H1 (cell line): ENCODE data around the gene VWA5B2. TPM values are rescaled to one million over a fixed set of nuclear protein-coding genes. Genes with fewer than 3 reads are reported as not detected.

ENCODE experiments used
- CTCF ChIA-PET: fragments of 300-600 bp; sonication (Branson Sonifier 250); formaldehyde crosslinking; loops from one replicate; lab custom pipeline; 2021; ENCODE audit not compliant: partially characterized antibody; lab: Charles Lee
- POLR2A ChIA-PET: fragments of 300-600 bp; sonication (Branson Sonifier 250); formaldehyde crosslinking; loops from one replicate; lab custom pipeline; 2021; ENCODE audit warnings: inconsistent platforms; ENCODE audit not compliant: partially characterized antibody; lab: Charles Lee
- DNase-seq, 2 experiments: peaks; one replicate each; pipeline versions ENCODE4 v3.0.0 to v3.0.0-alpha.2; 2010 to 2022; ENCODE audit warnings: low spot score in 2 of 2, low read depth in 1 of 2, mixed read lengths in 1 of 2
- FAIRE-seq: peaks from 2 replicates; lab custom pipeline; 2011; peaks lifted over from hg19 to GRCh38; lab: Jason Lieb, UNC
- H2AFZ ChIP-seq: 2 replicates; pipeline ENCODE4 v1.8.1; 2012; ENCODE audit warnings: low read length, inconsistent platforms
- H2AK5ac ChIP-seq: 2 replicates; pipeline ENCODE4 v1.6.1; 2013; ENCODE audit warnings: low read depth, low read length
- H2BK120ac ChIP-seq: replicated peaks from 2 replicates; pipeline ENCODE3; 2013; ENCODE audit warnings: low read depth, low read length, inconsistent platforms
- H2BK12ac ChIP-seq: 2 replicates; pipeline ENCODE4 v1.6.1; 2013; ENCODE audit warnings: low read depth, low read length
- H2BK15ac ChIP-seq: 2 replicates; pipeline ENCODE4 v1.6.1; 2013; ENCODE audit warnings: low read length
- H2BK20ac ChIP-seq: 2 replicates; pipeline ENCODE4 v1.6.1; 2013; ENCODE audit warnings: low read length
- H2BK5ac ChIP-seq: 2 replicates; pipeline ENCODE4 v1.6.1; 2013; ENCODE audit warnings: low read depth, low read length
- H3K14ac ChIP-seq: 2 replicates; pipeline ENCODE4 v1.6.1; 2013; ENCODE audit warnings: inconsistent platforms; ENCODE audit not compliant: insufficient read length
- H3K18ac ChIP-seq: 2 replicates; pipeline ENCODE4 v1.6.1; 2013; ENCODE audit warnings: low read length; ENCODE audit errors: extremely low read depth
- H3K23ac ChIP-seq: 2 replicates; pipeline ENCODE4 v1.6.1; 2013; ENCODE audit warnings: inconsistent platforms; ENCODE audit not compliant: insufficient read length
- H3K23me2 ChIP-seq: 2 replicates; pipeline ENCODE4 v1.6.1; 2013; ENCODE audit warnings: low read depth, low read length
- H3K27ac ChIP-seq: 2 replicates; pipeline ENCODE4 v1.6.1; 2011; ENCODE audit warnings: low read depth, low read length, inconsistent platforms
- H3K27me3 ChIP-seq, 4 experiments: replicated peaks in 1 of 4; 1 replicate in 1 of 4; 2 replicates in 3 of 4; pipeline versions ENCODE4 v1.6.1 to v1.8.1; 2011 to 2013; ENCODE audit warnings: low read length in 3 of 4, mild to moderate bottlenecking in 3 of 4, inconsistent platforms in 2 of 4, mixed read lengths in 2 of 4, moderate library complexity in 1 of 4; ENCODE audit not compliant: control insufficient read depth in 3 of 4, insufficient read depth in 3 of 4; ENCODE audit errors: extremely low read depth in 1 of 4
- H3K36me3 ChIP-seq, 4 experiments: 2 replicates each; pipeline versions ENCODE4 v1.6.1 to v1.8.1; 2011 to 2013; ENCODE audit warnings: mild to moderate bottlenecking in 4 of 4, low read length in 3 of 4, moderate library complexity in 2 of 4, control low read depth in 1 of 4, inconsistent platforms in 1 of 4; ENCODE audit not compliant: insufficient read depth in 4 of 4, control insufficient read depth in 2 of 4
- H3K4ac ChIP-seq: replicated peaks from 2 replicates; pipeline ENCODE3; 2013; ENCODE audit warnings: low read length, low read depth, mixed read lengths, inconsistent platforms; ENCODE audit not compliant: insufficient read length
- H3K4me1 ChIP-seq, 4 experiments: replicated peaks in 1 of 4; 1 replicate in 1 of 4; 2 replicates in 3 of 4; pipeline versions ENCODE4 v1.6.1 to v1.8.1; 2011 to 2013; ENCODE audit warnings: low read length in 3 of 4, inconsistent platforms in 2 of 4, mixed read lengths in 1 of 4; ENCODE audit not compliant: insufficient read depth in 4 of 4, control insufficient read depth in 3 of 4
- H3K4me2 ChIP-seq, 2 experiments: 2 replicates each; pipeline versions ENCODE4 v1.6.1 to v1.8.1; 2011 to 2013; ENCODE audit warnings: low read depth in 2 of 2, low read length in 2 of 2, control low read depth in 1 of 2, inconsistent platforms in 1 of 2, mild to moderate bottlenecking in 1 of 2; ENCODE audit not compliant: insufficient read depth in 1 of 2
- H3K4me3 ChIP-seq, 4 experiments: fragments of 200-600, 300-600 bp in 1 of 4; sonication (generic), shearing (Covaris generic), sonication (Bioruptor Twin) in 1 of 4; 2 replicates each; pipeline versions ENCODE4 v1.5.1 to v1.8.1; 2011 to 2016; ENCODE audit warnings: low read length in 4 of 4, low read depth in 3 of 4, control low read depth in 2 of 4, inconsistent platforms in 2 of 4, mild to moderate bottlenecking in 2 of 4, mixed read lengths in 1 of 4, moderate library complexity in 1 of 4; ENCODE audit not compliant: insufficient read depth in 2 of 4; ENCODE audit errors: extremely low read depth in 1 of 4
- H3K56ac ChIP-seq: replicated peaks from 2 replicates; pipeline ENCODE3; 2013; ENCODE audit warnings: low read depth, mild to moderate bottlenecking, mixed read lengths, low read length, inconsistent platforms; ENCODE audit not compliant: insufficient read length
- H3K79me1 ChIP-seq: 2 replicates; pipeline ENCODE4 v1.6.1; 2013; ENCODE audit warnings: low read depth, low read length, control low read depth
- H3K79me2 ChIP-seq, 2 experiments: 2 replicates each; pipeline versions ENCODE4 v1.6.1 to v1.8.1; 2012 to 2013; ENCODE audit warnings: low read length in 2 of 2, mild to moderate bottlenecking in 2 of 2, inconsistent platforms in 1 of 2; ENCODE audit not compliant: insufficient read depth in 2 of 2, control insufficient read depth in 1 of 2
- H3K9ac ChIP-seq, 4 experiments: replicated peaks in 1 of 4; 1 replicate in 1 of 4; 2 replicates in 3 of 4; pipeline versions ENCODE4 v1.6.1 to v1.8.1; 2011 to 2013; ENCODE audit warnings: low read depth in 3 of 4, low read length in 3 of 4, control low read depth in 2 of 4, mild to moderate bottlenecking in 2 of 4, moderate library complexity in 2 of 4, inconsistent platforms in 1 of 4; ENCODE audit errors: extremely low read depth in 1 of 4
- H3K9me3 ChIP-seq, 2 experiments: 2 replicates each; pipeline versions ENCODE4 v1.6.1 to v1.8.1; 2012 to 2013; ENCODE audit warnings: mild to moderate bottlenecking in 2 of 2, moderate library complexity in 2 of 2, control low read depth in 1 of 2, inconsistent platforms in 1 of 2, low read depth in 1 of 2, low read length in 1 of 2, mixed read lengths in 1 of 2; ENCODE audit not compliant: insufficient read depth in 2 of 2
- H4K20me1 ChIP-seq, 2 experiments: replicated peaks in 1 of 2; 2 replicates each; pipeline versions ENCODE3 to v1.8.1; 2011 to 2013; ENCODE audit warnings: inconsistent platforms in 2 of 2, low read length in 2 of 2, mild to moderate bottlenecking in 1 of 2; ENCODE audit not compliant: insufficient read depth in 2 of 2, control insufficient read depth in 1 of 2
- H4K5ac ChIP-seq: 2 replicates; pipeline ENCODE4 v1.6.1; 2013; ENCODE audit warnings: low read length, low read depth, mixed read lengths, inconsistent platforms; ENCODE audit not compliant: insufficient read length
- H4K8ac ChIP-seq: 2 replicates; pipeline ENCODE4 v1.8.0; 2013; ENCODE audit warnings: mild to moderate bottlenecking, moderate library complexity, low read length, inconsistent platforms; ENCODE audit not compliant: insufficient read depth; ENCODE audit errors: extremely low read depth
- H4K91ac ChIP-seq: replicated peaks from 2 replicates; pipeline ENCODE3; 2013; ENCODE audit warnings: low read length, mixed read lengths, inconsistent platforms; ENCODE audit not compliant: insufficient read length
- BACH1 ChIP-seq: IDR thresholded peaks from 2 replicates; pipeline ENCODE4 v1.6.1; 2012; ENCODE audit warnings: low read length, improper control_type of control experiment
- EGR1 ChIP-seq: IDR thresholded peaks from 2 replicates; pipeline ENCODE4 v1.6.1; 2011; ENCODE audit warnings: low read depth, low read length, borderline replicate concordance
- JUN ChIP-seq: IDR thresholded peaks from 2 replicates; pipeline ENCODE4 v1.6.1; 2011; ENCODE audit warnings: low read depth, mild to moderate bottlenecking, improper control_type of control experiment, low read length
- RXRA ChIP-seq: IDR thresholded peaks from 2 replicates; pipeline ENCODE4 v1.6.1; 2011; ENCODE audit warnings: low read depth, mild to moderate bottlenecking, low read length, moderate library complexity; ENCODE audit not compliant: insufficient read depth
- SP1 ChIP-seq: IDR thresholded peaks from 2 replicates; pipeline ENCODE4 v1.6.1; 2011; ENCODE audit warnings: low read depth, low read length
- SP4 ChIP-seq: IDR thresholded peaks from 2 replicates; pipeline ENCODE4 v1.6.1; 2012; ENCODE audit warnings: low read length, inconsistent platforms
- TAF1 ChIP-seq: IDR thresholded peaks from 2 replicates; pipeline ENCODE4 v1.6.1; 2011; ENCODE audit warnings: mild to moderate bottlenecking, low read depth, low read length
- TCF12 ChIP-seq: IDR thresholded peaks from 2 replicates; pipeline ENCODE4 v1.6.1; 2011; ENCODE audit warnings: low read depth, mild to moderate bottlenecking, low read length
- USF2 ChIP-seq: IDR thresholded peaks from 2 replicates; pipeline ENCODE4 v1.6.1; 2011; ENCODE audit warnings: low read length, improper control_type of control experiment
- WGBS, 2 experiments: shearing (Covaris generic) in 1 of 2; methylation state at CpG; one replicate each; pipeline versions ENCODE4 v1.1.6 to v1.1.7; 2013 to 2015; ENCODE audit warnings: low lambda C conversion rate in 2 of 2, mixed read lengths in 2 of 2, inconsistent platforms in 1 of 2, low coverage in 1 of 2, missing lambda C conversion rate in 1 of 2; ENCODE audit not compliant: insufficient replicate concordance in 2 of 2, insufficient coverage in 1 of 2, insufficient read length in 1 of 2; ENCODE audit errors: extremely low coverage in 1 of 2, missing lambda C conversion rate in 1 of 2; 5-methylcytosine and 5-hydroxymethylcytosine counted together
- polyA plus RNA-seq, 7 experiments: library from polyadenylated mRNA; depleted of rRNA in 3 of 7; stranded (reverse) in 5 of 7; unstranded in 2 of 7; fragments of >200 nt in 5 of 7; fragments of 200-250 nt in 2 of 7; gene quantifications; 1 replicate in 5 of 7; 2 replicates in 1 of 7; 4 replicates in 1 of 7; pipeline versions ENCODE4 v1.2.1 to v1.2.3, GENCODE V29; 2011 to 2013; ENCODE audit warnings: missing spikeins in 2 of 7, mixed read lengths in 2 of 7
- total RNA-seq: library from RNA; stranded (reverse); fragmentation: NEBNext Ultra II Directional; extraction: Animal tissue kit (Norgen Biotek cat#: 25700); gene quantifications from 2 replicates; pipeline ENCODE4 v1.2.1, GENCODE V29; 2021

VWA5B2 gene
- total and polyA plus RNA-seq, 2 of the 8 experiments (the other 6 are each of a cell fraction or from before 2014, with no cell fraction given): 0.53 to 0.56 TPM

GRCh38 chr3:184238246-184238818, 8.9 kb downstream of the VWA5B2 start:
- Histone ChIP-seq H3K9me3 (no peaks in the 10 kb centered on the region), H3K36me3 (peaks cover 2 to 12% (median 6%) of the 10 kb centered on the region in 4 experiments; a peak in 4 of 8 replicates), H3K27me3 (peaks cover 0 to 3% (median 0%) of the 10 kb centered on the region in 4 experiments; a peak in 3 of 7 replicates), H2BK12ac (no peak overlapping the region), H3K23me2 (no peaks in the 10 kb centered on the region; the same call in 1 of the 2 replicates), H4K91ac (no peak overlapping the region), H3K18ac (no peak overlapping the region), H2BK5ac (no peak overlapping the region), H3K14ac (no peak overlapping the region), H3K79me2 (no peaks in the 10 kb centered on the region)
- TF ChIP-seq EGR1 (no peak), USF2 (no peak), JUN (no peak), SP1 (no peak), TCF12 (no peak), SP4 (no peak), RXRA (no peak), BACH1 (no peak), TAF1 (no peak)
- TF ChIP-seq, all 59 proteins: peak for 0
- Histone ChIP-seq H3K27ac (no peak overlapping the region), H3K4me1 (peaks cover 0 to 5% (median 1%) of the 10 kb centered on the region in 4 experiments; a peak in 4 of 7 replicates), H3K23ac (no peak overlapping the region), H2BK15ac (no peak overlapping the region), H3K56ac (no peak overlapping the region), H3K9ac (no peak overlapping the region), H2AK5ac (no peak overlapping the region), H4K8ac (no peak overlapping the region), H2AFZ (no peak overlapping the region), H3K4me2 (no peak overlapping the region), H4K5ac (no peak overlapping the region), H2BK20ac (no peak overlapping the region), H4K20me1 (peaks cover 10 to 16% of the 10 kb centered on the region in 2 experiments), H2BK120ac (no peak overlapping the region), H3K79me1 (no peaks in the 10 kb centered on the region), H3K4ac (no peak overlapping the region), H3K4me3 (no peak overlapping the region)
- FAIRE-seq: no peak
- no peak for DNase-seq
- CTCF ChIA-PET: interaction anchor here (0.9 to 8.9 kb wide), 9 partner anchors 10 to 116 kb away, joined by 3 to 183 read pairs (median 5); partner anchors contain the start of genes CAMK2N2, EEF1AKMT4 and VWA5B2
- POLR2A ChIA-PET: interaction anchor here (1.0 to 1.2 kb wide), 2 partner anchors 22 to 52 kb away, joined by 3 to 7 read pairs; partner anchors contain the start of gene ABCF3
- 81% methylated on average over 13 of the region's 13 CpGs; no CpG with 5 or more reads in 1 of the 2 experiments for WGBS, 2 experiments
